PC-9 (cell line): ENCODE results near the gene UBE2V1. TPM values are rescaled to one million over a fixed set of nuclear protein-coding genes. Genes with fewer than 3 reads are reported as not detected.

Experiments
- BruUV-seq: library from RNA; stranded (reverse); fragments of 400-500 nt; replicated peaks from 2 replicates; lab custom pipeline; 2021; lab: Mats Ljungman, UMichigan
- CTCF ChIA-PET: fragments of 300-600 bp; sonication (Branson Sonifier 250); formaldehyde crosslinking; loops from one replicate; lab custom pipeline; 2022; ENCODE audit warnings: antibody characterized with exemption; lab: Charles Lee
- POLR2A ChIA-PET: fragments of 300-600 bp; sonication (Branson Sonifier 250); formaldehyde crosslinking; loops from one replicate; lab custom pipeline; 2022; ENCODE audit warnings: antibody characterized with exemption; ENCODE audit not compliant: unreplicated experiment; lab: Charles Lee
- DNase-seq, 2 experiments: peaks; one replicate each; pipeline versions ENCODE4 v3.0.0 to v3.0.0-alpha.2; 2015 to 2022; ENCODE audit warnings: mixed read lengths in 1 of 2
- H2AFZ ChIP-seq: fragments of 200-600 bp; sonication (generic); 2 replicates; pipeline ENCODE4 v1.8.1; 2017; ENCODE audit warnings: antibody characterized with exemption
- H3F3A ChIP-seq: fragments of 200-600 bp; sonication (generic); 2 replicates; pipeline ENCODE4 v1.8.1; 2017; ENCODE audit warnings: antibody characterized with exemption, mild to moderate bottlenecking, low read depth; ENCODE audit not compliant: insufficient read depth
- H3K27ac ChIP-seq: fragments of 200-600 bp; sonication (generic); 2 replicates; pipeline ENCODE4 v1.6.1; 2016; ENCODE audit warnings: mixed run types
- H3K27me3 ChIP-seq: fragments of 200-600 bp; sonication (generic); 2 replicates; pipeline ENCODE4 v1.6.1; 2016; ENCODE audit warnings: low read depth, mixed run types; ENCODE audit not compliant: insufficient read depth
- H3K36me3 ChIP-seq: fragments of 200-600 bp; sonication (generic); 2 replicates; pipeline ENCODE4 v1.6.1; 2016; ENCODE audit warnings: low read depth, mixed run types
- H3K4me1 ChIP-seq: fragments of 200-600 bp; sonication (generic); replicated peaks from 2 replicates; pipeline ENCODE4 v1.6.1; 2016; ENCODE audit warnings: mixed run types; ENCODE audit not compliant: insufficient read depth
- H3K4me2 ChIP-seq: fragments of 200-600 bp; sonication (generic); 2 replicates; pipeline ENCODE4 v1.6.1; 2017; ENCODE audit warnings: mixed run types
- H3K4me3 ChIP-seq: fragments of 200-600 bp; sonication (generic); 2 replicates; pipeline ENCODE4 v1.6.1; 2016; ENCODE audit warnings: mixed run types
- H3K79me2 ChIP-seq: fragments of 200-600 bp; sonication (generic); 2 replicates; pipeline ENCODE4 v1.6.1; 2017; ENCODE audit warnings: low read depth, mixed run types
- H3K9me2 ChIP-seq: fragments of 200-600 bp; sonication (generic); 2 replicates; pipeline ENCODE4 v1.8.1; 2017; ENCODE audit warnings: mild to moderate bottlenecking; ENCODE audit not compliant: insufficient read depth
- H3K9me3 ChIP-seq: fragments of 200-600 bp; sonication (generic); 2 replicates; pipeline ENCODE4 v1.8.1; 2016; ENCODE audit warnings: low read depth; ENCODE audit not compliant: insufficient read depth
- H4K20me1 ChIP-seq: fragments of 200-600 bp; sonication (generic); 2 replicates; pipeline ENCODE4 v1.8.1; 2017; ENCODE audit not compliant: insufficient read depth
- EZH2 ChIP-seq: fragments of 200-600 bp; sonication (generic); IDR thresholded peaks from 2 replicates; pipeline ENCODE4 v1.8.0; 2017; ENCODE audit warnings: antibody characterized with exemption, low read depth
- intact Hi-C: fragments of 100-400 bp; cut with micrococcal nuclease; formaldehyde crosslinking; loops from one replicate; pipeline ENCODE4 v1.10.0; 2022; ENCODE audit not compliant: unreplicated experiment
- total RNA-seq: library from RNA; stranded (reverse); gene quantifications from 2 replicates; pipeline ENCODE4 v1.2.3, GENCODE V29; 2021
- TF ChIP-seq, protein P1 (sequence below): fragments of 200-600 bp; sonication (generic); conservative IDR thresholded peaks from 2 replicates; pipeline ENCODE4 v1.6.1; 2017; ENCODE audit warnings: mixed run types, antibody characterized with exemption, mild to moderate bottlenecking, moderate library complexity

Gene UBE2V1
- total RNA-seq, 1 experiment from 2014 or later = 174 TPM

GRCh38 chr20:50123418-50123817, 10.5 kb upstream of the UBE2V1 start:
- Histone ChIP-seq H3K4me3 (no peak overlapping the region), H4K20me1 (no peaks in the 10 kb centered on the region), H3F3A (peaks cover 40% of the 10 kb centered on the region), H3K27ac (no peak overlapping the region), H3K4me1 (peaks cover 17% of the 10 kb centered on the region), H3K9me2 (no peaks in the 10 kb centered on the region), H3K79me2 (no peaks in the 10 kb centered on the region), H3K4me2 (no peak overlapping the region), H2AFZ (no peak overlapping the region), H3K36me3 (peaks cover 22% of the 10 kb centered on the region; the same call in 1 of the 2 replicates), H3K27me3 (no peaks in the 10 kb centered on the region), H3K9me3 (no peaks in the 10 kb centered on the region)
- POLR2A ChIA-PET = no interaction called here
- TF ChIP-seq, protein P1, sequence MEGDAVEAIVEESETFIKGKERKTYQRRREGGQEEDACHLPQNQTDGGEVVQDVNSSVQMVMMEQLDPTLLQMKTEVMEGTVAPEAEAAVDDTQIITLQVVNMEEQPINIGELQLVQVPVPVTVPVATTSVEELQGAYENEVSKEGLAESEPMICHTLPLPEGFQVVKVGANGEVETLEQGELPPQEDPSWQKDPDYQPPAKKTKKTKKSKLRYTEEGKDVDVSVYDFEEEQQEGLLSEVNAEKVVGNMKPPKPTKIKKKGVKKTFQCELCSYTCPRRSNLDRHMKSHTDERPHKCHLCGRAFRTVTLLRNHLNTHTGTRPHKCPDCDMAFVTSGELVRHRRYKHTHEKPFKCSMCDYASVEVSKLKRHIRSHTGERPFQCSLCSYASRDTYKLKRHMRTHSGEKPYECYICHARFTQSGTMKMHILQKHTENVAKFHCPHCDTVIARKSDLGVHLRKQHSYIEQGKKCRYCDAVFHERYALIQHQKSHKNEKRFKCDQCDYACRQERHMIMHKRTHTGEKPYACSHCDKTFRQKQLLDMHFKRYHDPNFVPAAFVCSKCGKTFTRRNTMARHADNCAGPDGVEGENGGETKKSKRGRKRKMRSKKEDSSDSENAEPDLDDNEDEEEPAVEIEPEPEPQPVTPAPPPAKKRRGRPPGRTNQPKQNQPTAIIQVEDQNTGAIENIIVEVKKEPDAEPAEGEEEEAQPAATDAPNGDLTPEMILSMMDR = no peak
- TF ChIP-seq EZH2 = no peak
- DNase-seq = no peak
- CTCF ChIA-PET = no interaction called here
- no TSS peak for BruUV-seq
- intact Hi-C loops = no loop called here

GRCh38 chr20:50122763-50123162, 9.8 kb upstream of the UBE2V1 start:
- BruUV-seq = no TSS peak
- H3K36me3 ChIP-seq = peaks cover 20% of the 10 kb centered on the region; the same call in 1 of the 2 replicates
- no peaks in the 10 kb centered on the region for H3K9me2 ChIP-seq
- H3K4me2 ChIP-seq = no peak overlapping the region
- intact Hi-C loops = no loop called here
- no peak for DNase-seq
- no peak overlapping the region for H3K4me3 ChIP-seq
- no peaks in the 10 kb centered on the region for H3K27me3 ChIP-seq
- ChIA-PET POLR2A (no interaction called here), CTCF (no interaction called here)
- H4K20me1 ChIP-seq = no peaks in the 10 kb centered on the region
- peaks cover 17% of the 10 kb centered on the region for H3K4me1 ChIP-seq
- no peaks in the 10 kb centered on the region for H3K9me3 ChIP-seq
- no peaks in the 10 kb centered on the region for H3K79me2 ChIP-seq
- H2AFZ ChIP-seq = no peak overlapping the region
- no peak overlapping the region for H3K27ac ChIP-seq
- TF ChIP-seq, protein P1 = no peak
- no peak for TF ChIP-seq EZH2
- H3F3A ChIP-seq = peaks cover 40% of the 10 kb centered on the region

DNA sequence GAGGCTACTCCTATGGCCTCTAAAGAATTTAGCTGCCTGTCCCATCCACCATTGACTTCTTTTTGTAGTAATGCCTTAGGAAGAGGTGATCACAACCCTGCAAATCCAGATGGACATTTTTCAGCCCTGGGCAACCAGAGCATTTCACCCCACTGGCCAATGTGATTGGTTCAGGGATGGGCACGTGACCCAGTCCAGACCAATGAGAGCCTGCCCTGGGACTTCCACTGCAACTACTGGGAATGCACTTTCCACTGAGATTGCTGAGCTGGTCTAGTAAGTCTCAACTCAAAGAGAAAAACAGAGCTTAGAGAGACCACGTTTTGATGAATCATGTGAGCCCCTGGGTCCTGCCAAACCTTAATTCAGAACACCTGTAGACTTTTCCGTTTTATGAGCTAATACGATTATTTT, 8.9 kb upstream of the UBE2V1 start:
- Histone ChIP-seq H3K4me3 (no peak overlapping the region), H4K20me1 (no peaks in the 10 kb centered on the region), H3K9me3 (no peaks in the 10 kb centered on the region), H2AFZ (no peak overlapping the region), H3K27ac (no peak overlapping the region), H3K36me3 (peaks cover 15% of the 10 kb centered on the region; the same call in 1 of the 2 replicates), H3K27me3 (no peaks in the 10 kb centered on the region), H3F3A (peaks cover 38% of the 10 kb centered on the region), H3K79me2 (no peaks in the 10 kb centered on the region), H3K9me2 (no peaks in the 10 kb centered on the region), H3K4me2 (no peak overlapping the region), H3K4me1 (peaks cover 13% of the 10 kb centered on the region)
- ChIA-PET CTCF (interaction anchor here (0.6 to 3.3 kb wide), 7 partner anchors 16 to 594 kb away, joined by 3 to 32 read pairs (median 3); partner anchors contain the start of gene PEDS1), POLR2A (no interaction called here)
- intact Hi-C loops = loop anchor here (1.0 to 2.0 kb wide), 4 partner anchors 23 to 57 kb away; no protein-coding TSS in a partner anchor
- no TSS peak for BruUV-seq
- TF ChIP-seq EZH2 = no peak
- TF ChIP-seq, protein P1 = no peak
- DNase-seq = no peak
